ENCODE results near the gene SLC30A7. TPM values are rescaled to one million over a fixed set of nuclear protein-coding genes. Genes with fewer than 3 reads are reported as not detected.

SLC30A7 gene
- total and polyA plus RNA-seq, 7 experiments from 2014 or later, result 9.0 to 44.5 (median 32.1) TPM

GRCh38 chr1:101004061-101004460 lies 108.2 kb downstream of the SLC30A7 start:
- Histone ChIP-seq H3K27ac (ENCODE audit: low read depth, low read length) (peak overlapping the region; percentile 34), H3K4me3 (ENCODE audit: low read length) (no peak overlapping the region), H3K9me3 (ENCODE audit: control insufficient read depth in 2 of 3, low read length in 3 of 3) (no peaks in the 10 kb centered on the region), H3K36me3 (ENCODE audit: control insufficient read depth in 2 of 3, insufficient read depth in 3 of 3, low read length in 3 of 3) (no peaks in the 10 kb centered on the region), H3K27me3 (ENCODE audit: control insufficient read depth in 2 of 2, insufficient read depth in 2 of 2, low read length in 2 of 2) (no peaks in the 10 kb centered on the region), H3K4me1 (ENCODE audit: control insufficient read depth in 2 of 2, insufficient read depth in 2 of 2, low read length in 2 of 2) (peaks cover 28 to 47% of the 10 kb centered on the region in 2 donors)
- peak overlapping the region in 7 of 9 donors; percentile 8 to 85 (median 67) for H3K27ac Mint-ChIP-seq
- intact Hi-C loops (cut with micrococcal nuclease), result loop anchor here (1.0 to 5.0 kb wide), 5 partner anchors 8 to 77 kb away; no protein-coding TSS in a partner anchor
- CTCF ChIA-PET, result interaction anchor here (1.1 to 1.2 kb wide), 2 partner anchors 16 to 284 kb away, joined by 3 to 4 read pairs; no protein-coding TSS in a partner anchor
- no peaks in the 10 kb centered on the region for H3K27me3 Mint-ChIP-seq
- H3K4me3 Mint-ChIP-seq, result peak overlapping the region in 4 of 10 donors; percentile 19 to 50 (median 34)
- POLR2A ChIA-PET, result interaction anchor here (0.6 to 3.2 kb wide), 11 partner anchors 8 to 232 kb away, joined by 3 to 15 read pairs (median 4); partner anchors contain the start of genes DPH5 and S1PR1
- ATAC-seq, result peak; percentile 69
- DNase-seq, result peak in 3 of 9 donors; percentile 24 to 29 (median 26)
- peaks cover 0 to 11% (median 0%) of the 10 kb centered on the region in 11 donors for H3K9me3 Mint-ChIP-seq
- H3K4me1 Mint-ChIP-seq, result peaks cover 46 to 85% (median 64%) of the 10 kb centered on the region in 7 donors
- H3K36me3 Mint-ChIP-seq, result peaks cover 22 to 53% (median 30%) of the 10 kb centered on the region in 5 donors

DNA sequence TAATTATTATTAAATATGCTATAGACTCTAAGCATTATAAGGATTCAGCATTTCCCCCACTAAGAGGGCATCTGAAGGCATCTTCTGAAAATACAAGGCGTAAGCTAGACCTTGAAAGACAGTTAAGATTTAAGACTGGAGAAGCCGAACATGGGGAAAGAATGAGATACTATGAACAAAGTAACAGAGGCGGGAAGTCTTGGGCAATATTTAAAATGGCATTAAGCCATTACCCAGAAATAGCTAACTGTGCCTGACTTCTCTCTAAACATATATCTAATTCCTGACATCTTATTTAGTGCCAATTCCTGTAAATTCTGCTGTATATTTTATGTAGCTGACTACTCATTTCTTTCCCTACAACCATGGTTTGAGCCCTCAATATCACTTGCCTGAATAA lies 108.8 kb downstream of the SLC30A7 start:
- H3K9me3 ChIP-seq (ENCODE audit: control insufficient read depth in 2 of 3, low read length in 3 of 3), result no peaks in the 10 kb centered on the region
- peaks cover 22 to 57% (median 36%) of the 10 kb centered on the region in 5 donors for H3K36me3 Mint-ChIP-seq
- H3K27ac Mint-ChIP-seq, result peak overlapping the region in 7 of 9 donors; percentile 8 to 85 (median 67)
- intact Hi-C loops (cut with micrococcal nuclease), result loop anchor here (1.0 to 5.0 kb wide), 6 partner anchors 8 to 76 kb away; no protein-coding TSS in a partner anchor
- DNase-seq, result no peak
- peaks cover 28 to 47% of the 10 kb centered on the region in 2 donors for H3K4me1 ChIP-seq (ENCODE audit: control insufficient read depth in 2 of 2, insufficient read depth in 2 of 2, low read length in 2 of 2)
- H3K4me3 ChIP-seq (ENCODE audit: low read length), result no peak overlapping the region
- peak overlapping the region; percentile 11 for H3K27ac ChIP-seq (ENCODE audit: low read depth, low read length)
- ChIA-PET CTCF (interaction anchor here (0.7 to 1.2 kb wide), 3 partner anchors 14 to 284 kb away, joined by 3 to 4 read pairs (median 3); no protein-coding TSS in a partner anchor), POLR2A (interaction anchor here (0.6 to 3.2 kb wide), 11 partner anchors 8 to 237 kb away, joined by 3 to 15 read pairs (median 4); partner anchors contain the start of genes DPH5 and S1PR1)
- H3K9me3 Mint-ChIP-seq, result peaks cover 0 to 11% (median 0%) of the 10 kb centered on the region in 11 donors
- H3K4me3 Mint-ChIP-seq, result peak overlapping the region in 3 of 10 donors; percentile 19 to 62 (median 50)
- no peaks in the 10 kb centered on the region for H3K27me3 ChIP-seq (ENCODE audit: control insufficient read depth in 2 of 2, insufficient read depth in 2 of 2, low read length in 2 of 2)
- no peak for ATAC-seq
- no peaks in the 10 kb centered on the region for H3K27me3 Mint-ChIP-seq
- no peaks in the 10 kb centered on the region for H3K36me3 ChIP-seq (ENCODE audit: control insufficient read depth in 2 of 3, insufficient read depth in 3 of 3, low read length in 3 of 3)
- peaks cover 46 to 90% (median 64%) of the 10 kb centered on the region in 7 donors for H3K4me1 Mint-ChIP-seq

DNA sequence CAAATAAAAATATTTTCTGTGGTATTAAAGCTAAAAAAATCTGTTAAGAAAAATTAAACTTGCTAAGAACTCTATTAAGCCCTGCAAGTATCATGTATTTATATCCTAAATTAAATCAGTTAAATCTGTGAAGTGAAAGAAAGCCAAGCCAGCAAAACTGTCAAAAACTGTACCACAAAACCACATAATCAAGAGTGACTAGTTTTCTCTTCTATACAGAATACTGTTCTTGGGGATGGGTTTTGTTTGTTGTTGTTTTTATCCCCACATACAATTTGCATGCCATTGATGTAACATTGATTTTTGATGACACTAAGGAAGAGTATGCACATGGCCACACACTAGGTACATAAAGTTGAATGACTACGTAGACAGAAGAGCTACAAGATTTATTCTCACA lies 109.3 kb downstream of the SLC30A7 start:
- Histone ChIP-seq H3K9me3 (ENCODE audit: control insufficient read depth in 2 of 3, low read length in 3 of 3) (no peaks in the 10 kb centered on the region), H3K4me1 (ENCODE audit: control insufficient read depth in 2 of 2, insufficient read depth in 2 of 2, low read length in 2 of 2) (peaks cover 28 to 47% of the 10 kb centered on the region in 2 donors), H3K36me3 (ENCODE audit: control insufficient read depth in 2 of 3, insufficient read depth in 3 of 3, low read length in 3 of 3) (no peaks in the 10 kb centered on the region), H3K27ac (ENCODE audit: low read depth, low read length) (peak overlapping the region; percentile 11), H3K4me3 (ENCODE audit: low read length) (no peak overlapping the region), H3K27me3 (ENCODE audit: control insufficient read depth in 2 of 2, insufficient read depth in 2 of 2, low read length in 2 of 2) (no peaks in the 10 kb centered on the region)
- peak; percentile 28 for ATAC-seq
- POLR2A ChIA-PET, result interaction anchor here (0.6 to 3.2 kb wide), 8 partner anchors 8 to 236 kb away, joined by 3 to 15 read pairs (median 5); partner anchors contain the start of gene DPH5
- DNase-seq, result peak in 1 of 9 donors; percentile 29
- CTCF ChIA-PET, result interaction anchor here (0.7 to 1.2 kb wide), 2 partner anchors 14 to 15 kb away, joined by 3 to 4 read pairs; no protein-coding TSS in a partner anchor
- Mint-ChIP-seq H3K27ac (peak overlapping the region in 8 of 9 donors; percentile 0 to 81 (median 58)), H3K9me3 (peaks cover 0 to 11% (median 0%) of the 10 kb centered on the region in 11 donors), H3K27me3 (no peaks in the 10 kb centered on the region), H3K4me1 (peaks cover 46 to 92% (median 64%) of the 10 kb centered on the region in 7 donors), H3K4me3 (peak overlapping the region in 6 of 10 donors; percentile 18 to 62 (median 30)), H3K36me3 (peaks cover 25 to 59% (median 38%) of the 10 kb centered on the region in 5 donors)
- intact Hi-C loops (cut with micrococcal nuclease), result loop anchor here (2.0 to 5.0 kb wide), 3 partner anchors 16 to 76 kb away; no protein-coding TSS in a partner anchor

DNA sequence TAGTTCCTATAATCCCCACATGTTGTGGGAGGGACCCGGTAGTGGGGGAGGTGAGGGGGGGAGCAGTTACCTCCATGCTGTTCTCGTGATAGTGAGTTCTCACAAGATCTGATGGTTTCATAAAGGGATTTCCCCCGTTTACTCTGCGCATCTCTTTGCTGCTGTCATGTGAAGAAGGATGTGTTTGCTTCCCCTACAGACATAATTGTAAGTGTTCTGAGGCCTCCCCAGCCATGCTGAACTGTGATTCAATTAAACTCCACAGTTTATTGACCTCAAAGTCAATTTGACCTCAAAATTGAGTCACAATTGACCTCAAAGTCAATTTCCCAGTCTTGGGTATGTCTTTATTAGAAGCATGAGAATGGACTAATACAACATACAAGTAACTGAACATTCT lies 110.0 kb downstream of the SLC30A7 start:
- no peaks in the 10 kb centered on the region for H3K27me3 Mint-ChIP-seq
- Histone ChIP-seq H3K27me3 (ENCODE audit: control insufficient read depth in 2 of 2, insufficient read depth in 2 of 2, low read length in 2 of 2) (no peaks in the 10 kb centered on the region), H3K4me3 (ENCODE audit: low read length) (no peak overlapping the region), H3K27ac (ENCODE audit: low read depth, low read length) (no peak overlapping the region), H3K4me1 (ENCODE audit: control insufficient read depth in 2 of 2, insufficient read depth in 2 of 2, low read length in 2 of 2) (peaks cover 28 to 47% of the 10 kb centered on the region in 2 donors), H3K9me3 (ENCODE audit: control insufficient read depth in 2 of 3, low read length in 3 of 3) (no peaks in the 10 kb centered on the region), H3K36me3 (ENCODE audit: control insufficient read depth in 2 of 3, insufficient read depth in 3 of 3, low read length in 3 of 3) (no peaks in the 10 kb centered on the region)
- peak overlapping the region in 3 of 10 donors; percentile 46 to 62 (median 50) for H3K4me3 Mint-ChIP-seq
- ATAC-seq, result peak; percentile 43
- H3K4me1 Mint-ChIP-seq, result peaks cover 49 to 88% (median 64%) of the 10 kb centered on the region in 7 donors
- H3K9me3 Mint-ChIP-seq, result peaks cover 0 to 11% (median 0%) of the 10 kb centered on the region in 11 donors
- DNase-seq, result peak in 1 of 9 donors; percentile 16
- H3K27ac Mint-ChIP-seq, result peak overlapping the region in 8 of 9 donors; percentile 5 to 81 (median 57)
- H3K36me3 Mint-ChIP-seq, result peaks cover 22 to 59% (median 38%) of the 10 kb centered on the region in 5 donors
- intact Hi-C loops (cut with micrococcal nuclease), result loop anchor here (1.0 to 5.0 kb wide), 5 partner anchors 17 to 232 kb away; partner anchors contain the start of gene DPH5 (in 1 of the 2)
- POLR2A ChIA-PET, result interaction anchor here (0.7 to 3.2 kb wide), 4 partner anchors 10 to 259 kb away, joined by 3 to 14 read pairs (median 4); no protein-coding TSS in a partner anchor
- CTCF ChIA-PET, result no interaction called here

DNA sequence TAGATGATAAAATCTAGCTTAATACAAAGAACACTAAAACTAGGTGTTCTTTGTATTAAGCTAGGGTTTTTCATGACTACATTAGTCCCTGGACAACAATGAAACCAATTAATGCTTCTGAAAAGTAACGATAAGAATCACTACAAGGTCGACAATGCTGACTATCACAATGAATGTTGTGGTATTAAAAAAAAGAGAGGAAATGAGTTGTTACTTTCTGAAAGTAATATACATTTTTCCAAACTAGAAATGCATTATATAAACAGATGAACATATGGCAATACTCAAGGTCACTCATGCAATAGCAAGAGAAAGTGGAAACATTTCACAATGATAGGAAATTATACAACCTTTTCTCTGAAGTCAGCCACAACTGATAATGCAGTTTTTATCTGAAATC lies 110.7 kb downstream of the SLC30A7 start:
- H3K27me3 ChIP-seq (ENCODE audit: control insufficient read depth in 2 of 2, insufficient read depth in 2 of 2, low read length in 2 of 2), result no peaks in the 10 kb centered on the region
- no peaks in the 10 kb centered on the region for H3K9me3 ChIP-seq (ENCODE audit: control insufficient read depth in 2 of 3, low read length in 3 of 3)
- H3K4me1 ChIP-seq (ENCODE audit: control insufficient read depth in 2 of 2, insufficient read depth in 2 of 2, low read length in 2 of 2), result peaks cover 28 to 47% of the 10 kb centered on the region in 2 donors
- DNase-seq, result no peak
- H3K4me1 Mint-ChIP-seq, result peaks cover 45 to 83% (median 60%) of the 10 kb centered on the region in 7 donors
- no peak overlapping the region for H3K4me3 ChIP-seq (ENCODE audit: low read length)
- H3K36me3 ChIP-seq (ENCODE audit: control insufficient read depth in 2 of 3, insufficient read depth in 3 of 3, low read length in 3 of 3), result no peaks in the 10 kb centered on the region
- H3K27me3 Mint-ChIP-seq, result no peaks in the 10 kb centered on the region
- peak overlapping the region in 7 of 9 donors; percentile 14 to 67 (median 39) for H3K27ac Mint-ChIP-seq
- ATAC-seq, result peak; percentile 13
- H3K36me3 Mint-ChIP-seq, result peaks cover 18 to 56% (median 34%) of the 10 kb centered on the region in 5 donors
- peak overlapping the region in 4 of 10 donors; percentile 37 to 62 (median 48) for H3K4me3 Mint-ChIP-seq
- ChIA-PET CTCF (no interaction called here), POLR2A (interaction anchor here (0.7 to 3.2 kb wide), 3 partner anchors 11 to 258 kb away, joined by 3 to 14 read pairs (median 3); no protein-coding TSS in a partner anchor)
- H3K9me3 Mint-ChIP-seq, result peaks cover 0 to 11% (median 0%) of the 10 kb centered on the region in 11 donors
- no peak overlapping the region for H3K27ac ChIP-seq (ENCODE audit: low read depth, low read length)
- intact Hi-C loops (cut with micrococcal nuclease), result loop anchor here (1.0 to 5.0 kb wide), 3 partner anchors 18 to 232 kb away; partner anchors contain the start of gene DPH5 (in 1 of the 2)

DNA sequence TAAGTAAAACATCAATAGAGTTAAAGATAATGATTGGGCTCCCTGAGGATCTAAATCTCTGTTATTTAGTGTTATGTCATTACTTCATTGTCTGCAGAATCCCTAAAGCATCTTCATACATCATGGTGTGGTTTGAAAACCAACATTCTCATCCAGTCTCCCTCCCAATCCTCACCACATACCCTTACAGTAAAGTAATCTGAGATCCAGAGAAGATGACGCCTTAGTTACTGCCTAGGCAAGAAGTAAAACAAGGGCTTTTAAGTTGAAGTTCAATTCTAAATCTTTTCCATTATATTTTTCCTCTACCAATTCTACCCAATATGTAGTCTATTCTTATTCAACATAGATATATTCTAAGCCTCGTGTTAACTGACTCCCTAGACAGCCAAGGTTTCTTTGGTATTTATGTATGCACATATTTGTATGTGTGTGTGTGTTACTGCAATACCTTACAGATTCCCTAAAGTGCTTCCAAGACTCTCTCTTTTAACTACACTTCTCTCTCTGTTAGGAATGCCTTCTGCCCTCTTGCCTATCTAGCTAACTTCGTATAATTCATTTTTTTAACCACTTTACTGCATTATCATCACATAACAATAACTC lies 112.4 kb downstream of the SLC30A7 start:
- ChIA-PET POLR2A (no interaction called here), CTCF (no interaction called here)
- Histone ChIP-seq H3K36me3 (ENCODE audit: control insufficient read depth in 2 of 3, insufficient read depth in 3 of 3, low read length in 3 of 3) (no peaks in the 10 kb centered on the region), H3K27me3 (ENCODE audit: control insufficient read depth in 2 of 2, insufficient read depth in 2 of 2, low read length in 2 of 2) (no peaks in the 10 kb centered on the region), H3K27ac (ENCODE audit: low read depth, low read length) (no peak overlapping the region), H3K4me3 (ENCODE audit: low read length) (no peak overlapping the region), H3K4me1 (ENCODE audit: control insufficient read depth in 2 of 2, insufficient read depth in 2 of 2, low read length in 2 of 2) (peaks cover 22 to 34% of the 10 kb centered on the region in 2 donors), H3K9me3 (ENCODE audit: control insufficient read depth in 2 of 3, low read length in 3 of 3) (no peaks in the 10 kb centered on the region)
- Mint-ChIP-seq H3K27ac (peak overlapping the region in 5 of 9 donors; percentile 2 to 22 (median 12)), H3K27me3 (no peaks in the 10 kb centered on the region), H3K4me1 (peaks cover 35 to 73% (median 46%) of the 10 kb centered on the region in 7 donors), H3K9me3 (peaks cover 0 to 11% (median 0%) of the 10 kb centered on the region in 11 donors), H3K36me3 (peaks cover 25 to 56% (median 42%) of the 10 kb centered on the region in 5 donors), H3K4me3 (peak overlapping the region in 1 of 10 donors; percentile 1)
- ATAC-seq (no peak), DNase-seq (no peak)
- intact Hi-C loops (cut with micrococcal nuclease), result loop anchor here in 1 of 2 donors (5.0 kb wide), 1 partner anchor 49 kb away; no protein-coding TSS in a partner anchor

Measured in naive thymus-derived CD4-positive, alpha-beta T cell (primary cell).